Activated CD4-positive, CD25-positive, alpha-beta regulatory T cell treated with anti-CD3 and anti-CD28 coated beads, Interleukin-2, amount 50 U/mL, for 16 hours (primary cell): ENCODE results near the gene HTR3B.
"Not testable (repeated sequence)": the region's sequence is repeated elsewhere in the genome, so short reads cannot be mapped to it uniquely, and the experiment has no call there.

ENCODE experiments used
- DNase-seq: peaks from one replicate; pipeline ENCODE4 v3.0.0-alpha.2; 2020; ENCODE audit warnings: low read depth, low spot score

The HTR3B gene

GRCh38 chr11:113881856-113882255 lies 22.7 kb upstream of the HTR3B start:
- no peak for DNase-seq

- DNase-seq, result no peak
Observed at GRCh38 chr11:113884361-113884836, 20.2 kb upstream of the HTR3B start.

GRCh38 chr11:113885897-113886296 lies 18.7 kb upstream of the HTR3B start:
- DNase-seq, result no peak

GRCh38 chr11:113888848-113889247 lies 15.7 kb upstream of the HTR3B start:
- DNase-seq, result no peak

GRCh38 chr11:113894421-113894996 lies 10.1 kb upstream of the HTR3B start:
- DNase-seq, result no peak

- no peak for DNase-seq
Observed at GRCh38 chr11:113895367-113896155, 9.0 kb upstream of the HTR3B start.

- no peak for DNase-seq
Observed at GRCh38 chr11:113896156-113896879, 8.3 kb upstream of the HTR3B start.

- DNase-seq, result no peak
Observed at GRCh38 chr11:113901141-113901540, 3.5 kb upstream of the HTR3B start.

GRCh38 chr11:113906038-113906437 lies 1.4 kb downstream of the HTR3B start:
- DNase-seq, result no peak

GRCh38 chr11:113906516-113906915 lies 1.9 kb downstream of the HTR3B start:
- no peak for DNase-seq

- no peak for DNase-seq
Observed at GRCh38 chr11:113907152-113907551, 2.6 kb downstream of the HTR3B start.

GRCh38 chr11:113907681-113908080 lies 3.1 kb downstream of the HTR3B start:
- no peak for DNase-seq

GRCh38 chr11:113908098-113908497 lies 3.5 kb downstream of the HTR3B start:
- DNase-seq, result no peak

GRCh38 chr11:113911491-113911890 lies 6.9 kb downstream of the HTR3B start:
- DNase-seq, result not testable (repeated sequence)

- DNase-seq, result no peak
Observed at GRCh38 chr11:113923572-113923971, 19.0 kb downstream of the HTR3B start.

GRCh38 chr11:113926273-113927197 lies 21.9 kb downstream of the HTR3B start:
- no peak for DNase-seq

GRCh38 chr11:113928311-113928710 lies 23.7 kb downstream of the HTR3B start:
- no peak for DNase-seq

- no peak for DNase-seq
Observed at GRCh38 chr11:113932788-113933187, 28.2 kb downstream of the HTR3B start.

GRCh38 chr11:113934193-113934592 lies 29.6 kb downstream of the HTR3B start:
- not testable (repeated sequence) for DNase-seq

GRCh38 chr11:113934761-113935160 lies 30.2 kb downstream of the HTR3B start:
- no peak for DNase-seq

- DNase-seq, result no peak
Observed at GRCh38 chr11:113935858-113936257, 31.3 kb downstream of the HTR3B start.
